HCT116 (cell line): ENCODE measurements around the gene ASAP2. TPM values are rescaled to one million over a fixed set of nuclear protein-coding genes. Genes with fewer than 3 reads are reported as not detected.

Experiments used
- ATAC-seq: fragments of 200-7000 bp; cut with Tn5 transposase; 2 replicates; pipeline ENCODE4 v1.9.1; 2020; ENCODE audit warnings: mild to moderate bottlenecking, moderate library complexity
- BruUV-seq: library from RNA; stranded (reverse); fragments of 400-500 nt; replicated peaks from 2 replicates; lab custom pipeline; 2021; lab: Mats Ljungman, UMichigan
- CTCF ChIA-PET: fragments of 300-600 bp; sonication (Branson Sonifier 250); formaldehyde crosslinking; loops from one replicate; lab custom pipeline; 2021; ENCODE audit warnings: antibody characterized with exemption; lab: Charles Lee
- POLR2A ChIA-PET: fragments of 300-600, 350-600 bp; sonication (Branson Sonifier 250); formaldehyde crosslinking; loops from one replicate; lab custom pipeline; 2021; ENCODE audit warnings: antibody characterized with exemption; lab: Charles Lee
- RAD21 ChIA-PET, 2 experiments: fragments of 300-600 bp; sonication (Branson Sonifier 250); formaldehyde crosslinking; loops; one replicate each; lab custom pipeline; 2023; ENCODE audit warnings: low total read pairs in 2 of 2; ENCODE audit not compliant: uncharacterized antibody in 2 of 2, unreplicated experiment in 2 of 2, low non-redundant PET in 1 of 2; lab: Charles Lee
- DNase-seq: peaks from one replicate; pipeline ENCODE4 v3.0.0-alpha.2; 2010; ENCODE audit warnings: low read depth, low spot score
- H2AFZ ChIP-seq: fragments of 200-600 bp; shearing (Covaris generic), sonication (generic); 2 replicates; pipeline ENCODE4 v1.6.1; 2017; ENCODE audit warnings: low read depth, mixed run types, mixed read lengths, antibody characterized with exemption, low read length; ENCODE audit not compliant: poor library complexity, severe bottlenecking
- H3K27ac ChIP-seq: 2 replicates; pipeline ENCODE4 v1.5.1; 2012; ENCODE audit warnings: low read depth, low read length
- H3K27me3 ChIP-seq: fragments of 200-600 bp; sonication (generic); 2 replicates; pipeline ENCODE4 v1.6.1; 2016; ENCODE audit warnings: mixed run types, low read length, mixed read lengths; ENCODE audit not compliant: insufficient read depth
- H3K36me3 ChIP-seq, 2 experiments: fragments of 200-500 bp in 1 of 2; fragments of 200-600 bp in 1 of 2; sonication (Bioruptor generic) in 1 of 2; sonication (generic) in 1 of 2; 2 replicates each; pipeline versions ENCODE4 v1.5.1 to v1.6.1; 2014 to 2016; ENCODE audit warnings: low read length in 2 of 2, inconsistent platforms in 1 of 2, mixed read lengths in 1 of 2, mixed run types in 1 of 2; ENCODE audit not compliant: insufficient read depth in 2 of 2, control insufficient read depth in 1 of 2
- H3K4me1 ChIP-seq, 2 experiments: fragments of 200-600 bp in 1 of 2; sonication (generic) in 1 of 2; 2 replicates each; pipeline versions ENCODE4 v1.5.1 to v1.6.1; 2012 to 2017; ENCODE audit warnings: low read length in 2 of 2, inconsistent platforms in 1 of 2, mild to moderate bottlenecking in 1 of 2, mixed read lengths in 1 of 2, mixed run types in 1 of 2, moderate library complexity in 1 of 2; ENCODE audit not compliant: insufficient read depth in 2 of 2, control insufficient read depth in 1 of 2
- H3K4me2 ChIP-seq: fragments of 200-600 bp; sonication (generic); 2 replicates; pipeline ENCODE4 v1.6.1; 2017; ENCODE audit warnings: mixed run types, low read length, mixed read lengths
- H3K4me3 ChIP-seq, 2 experiments: fragments of 200-600 bp in 1 of 2; sonication (generic) in 1 of 2; replicated peaks in 1 of 2; 2 replicates each; pipeline ENCODE4 v1.5.1; 2011 to 2016; ENCODE audit warnings: low read length in 2 of 2, control low read depth in 1 of 2, low read depth in 1 of 2, mild to moderate bottlenecking in 1 of 2, mixed read lengths in 1 of 2, mixed run types in 1 of 2
- H3K79me2 ChIP-seq: fragments of 200-600 bp; sonication (generic); 2 replicates; pipeline ENCODE4 v1.6.1; 2017; ENCODE audit warnings: mild to moderate bottlenecking, mixed run types, low read length, moderate library complexity, mixed read lengths; ENCODE audit not compliant: insufficient read depth
- H3K9ac ChIP-seq: fragments of 200-600 bp; sonication (generic); 2 replicates; pipeline ENCODE4 v1.6.1; 2016; ENCODE audit warnings: low read length, mixed read lengths
- H3K9me2 ChIP-seq: fragments of 200-600 bp; sonication (generic), shearing (Covaris generic); 2 replicates; pipeline ENCODE4 v1.6.1; 2017; ENCODE audit warnings: mixed run types, mild to moderate bottlenecking, moderate library complexity; ENCODE audit not compliant: insufficient read depth
- H3K9me3 ChIP-seq, 2 experiments: fragments of 200-500 bp in 1 of 2; fragments of 200-600 bp in 1 of 2; sonication (Bioruptor generic) in 1 of 2; sonication (generic) in 1 of 2; 2 replicates each; pipeline ENCODE4 v1.6.1; 2014 to 2017; ENCODE audit warnings: low read length in 2 of 2, mixed read lengths in 2 of 2, inconsistent platforms in 1 of 2, low read depth in 1 of 2, mild to moderate bottlenecking in 1 of 2, mixed run types in 1 of 2, moderate library complexity in 1 of 2; ENCODE audit not compliant: control insufficient read depth in 1 of 2, insufficient read depth in 1 of 2
- H4K20me1 ChIP-seq: fragments of 200-600 bp; sonication (generic), shearing (Covaris generic); 2 replicates; pipeline ENCODE4 v1.6.1; 2017; ENCODE audit warnings: mixed run types, mild to moderate bottlenecking, moderate library complexity; ENCODE audit not compliant: insufficient read depth
- CBX3 ChIP-seq: IDR thresholded peaks from 2 replicates; pipeline ENCODE4 v1.6.1; 2012; ENCODE audit warnings: low read depth
- CEBPB ChIP-seq: IDR thresholded peaks from 2 replicates; pipeline ENCODE4 v1.6.1; 2012; ENCODE audit warnings: low read depth
- EGR1 ChIP-seq: IDR thresholded peaks from 2 replicates; pipeline ENCODE4 v1.6.1; 2012; ENCODE audit warnings: low read depth
- ELF1 ChIP-seq: IDR thresholded peaks from 2 replicates; pipeline ENCODE4 v1.6.1; 2012; ENCODE audit warnings: low read depth, borderline replicate concordance
- EZH2 ChIP-seq: fragments of 200-600 bp; sonication (generic); IDR thresholded peaks from 2 replicates; pipeline ENCODE4 v1.6.1; 2017; ENCODE audit warnings: antibody characterized with exemption, mixed run types
- EZH2phosphoT487 ChIP-seq: fragments of 200-600 bp; IDR thresholded peaks from 2 replicates; pipeline ENCODE4 v1.6.1; 2018; ENCODE audit warnings: antibody characterized with exemption, borderline replicate concordance
- FOSL1 ChIP-seq: IDR thresholded peaks from 2 replicates; pipeline ENCODE4 v1.6.1; 2012; ENCODE audit warnings: low read depth
- JUND ChIP-seq: IDR thresholded peaks from 2 replicates; pipeline ENCODE4 v1.6.1; 2012
- POLR2A ChIP-seq: IDR thresholded peaks from 2 replicates; pipeline ENCODE4 v1.7.0; 2011; ENCODE audit warnings: borderline replicate concordance; ENCODE audit not compliant: insufficient read depth, insufficient read length; ENCODE audit errors: extremely low read depth
- POLR2AphosphoS5 ChIP-seq: IDR thresholded peaks from 2 replicates; pipeline ENCODE4 v1.6.1; 2011; ENCODE audit warnings: mild to moderate bottlenecking, low read depth, low read length, moderate library complexity
- RAD21 ChIP-seq: IDR thresholded peaks from 2 replicates; pipeline ENCODE4 v1.6.1; 2012; ENCODE audit warnings: low read depth, mild to moderate bottlenecking
- SIN3A ChIP-seq: IDR thresholded peaks from 2 replicates; pipeline ENCODE4 v1.6.1; 2012; ENCODE audit warnings: low read depth
- SP1 ChIP-seq: IDR thresholded peaks from 2 replicates; pipeline ENCODE4 v1.6.1; 2012; ENCODE audit warnings: low read depth
- SRF ChIP-seq: IDR thresholded peaks from 2 replicates; pipeline ENCODE4 v1.6.1; 2012; ENCODE audit warnings: low read depth
- ZNF274 ChIP-seq: fragments of 200-500 bp; sonication (Bioruptor generic); IDR thresholded peaks from 2 replicates; pipeline ENCODE4 v1.6.1; 2014; ENCODE audit warnings: mild to moderate bottlenecking, low read depth, low read length, inconsistent platforms
- intact Hi-C: fragments of 100-400 bp; cut with micrococcal nuclease; formaldehyde crosslinking; loops from 2 replicates; pipeline ENCODE4 v1.10.0; 2022
- total RNA-seq: library from RNA; stranded (reverse); gene quantifications from one replicate; pipeline ENCODE4 v1.2.1, GENCODE V29; 2021; ENCODE audit not compliant: unreplicated experiment
- TF ChIP-seq, protein P1 (sequence below): IDR thresholded peaks from 2 replicates; pipeline ENCODE4 v1.6.1; 2012; ENCODE audit warnings: low read depth
- TF ChIP-seq, protein P2 (sequence below): IDR thresholded peaks from 2 replicates; pipeline ENCODE4 v1.6.1; 2011; ENCODE audit warnings: mild to moderate bottlenecking, low read length, moderate library complexity; ENCODE audit not compliant: insufficient replicate concordance; ENCODE audit errors: extremely low read depth
- TF ChIP-seq, protein P3 (sequence below): IDR thresholded peaks from 2 replicates; pipeline ENCODE4 v1.6.1; 2012
- TF ChIP-seq, protein P4 (sequence below): IDR thresholded peaks from 2 replicates; pipeline ENCODE4 v1.6.1; 2012
- TF ChIP-seq, protein P5 (sequence below), 3 experiments: fragments of 200-600 bp in 1 of 3; sonication (generic) in 1 of 3; IDR thresholded peaks in 2 of 3; conservative IDR thresholded peaks in 1 of 3; 2 replicates each; pipeline ENCODE4 v1.5.1; 2012 to 2017; ENCODE audit warnings: low read depth in 2 of 3, low read length in 2 of 3, antibody characterized with exemption in 1 of 3, borderline replicate concordance in 1 of 3, control low read depth in 1 of 3, mild to moderate bottlenecking in 1 of 3, mixed read lengths in 1 of 3, mixed run types in 1 of 3, moderate library complexity in 1 of 3; ENCODE audit not compliant: insufficient read depth in 1 of 3

Gene ASAP2
- total RNA-seq, 1 experiment from 2014 or later = 16.5 TPM

DNA sequence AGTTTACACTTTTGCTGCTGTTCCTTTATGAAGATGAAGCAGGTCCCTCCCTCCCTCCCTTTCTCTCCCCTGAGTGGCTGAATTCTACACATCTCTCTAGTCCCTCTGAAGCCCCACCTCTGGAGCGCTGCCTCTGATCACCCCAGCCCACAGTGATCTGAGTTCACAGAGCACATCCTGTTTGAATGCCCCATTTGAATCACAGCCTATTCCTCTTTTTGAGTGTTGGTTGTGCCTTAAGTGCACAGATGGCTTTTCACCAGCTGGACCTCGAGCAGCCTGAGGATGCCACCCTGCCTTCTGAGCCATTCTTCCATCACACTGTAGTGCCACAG is 129.6 kb downstream of the ASAP2 start:
- no peak for TF ChIP-seq EZH2phosphoT487
- no peak for TF ChIP-seq RAD21
- TF ChIP-seq, protein P1, sequence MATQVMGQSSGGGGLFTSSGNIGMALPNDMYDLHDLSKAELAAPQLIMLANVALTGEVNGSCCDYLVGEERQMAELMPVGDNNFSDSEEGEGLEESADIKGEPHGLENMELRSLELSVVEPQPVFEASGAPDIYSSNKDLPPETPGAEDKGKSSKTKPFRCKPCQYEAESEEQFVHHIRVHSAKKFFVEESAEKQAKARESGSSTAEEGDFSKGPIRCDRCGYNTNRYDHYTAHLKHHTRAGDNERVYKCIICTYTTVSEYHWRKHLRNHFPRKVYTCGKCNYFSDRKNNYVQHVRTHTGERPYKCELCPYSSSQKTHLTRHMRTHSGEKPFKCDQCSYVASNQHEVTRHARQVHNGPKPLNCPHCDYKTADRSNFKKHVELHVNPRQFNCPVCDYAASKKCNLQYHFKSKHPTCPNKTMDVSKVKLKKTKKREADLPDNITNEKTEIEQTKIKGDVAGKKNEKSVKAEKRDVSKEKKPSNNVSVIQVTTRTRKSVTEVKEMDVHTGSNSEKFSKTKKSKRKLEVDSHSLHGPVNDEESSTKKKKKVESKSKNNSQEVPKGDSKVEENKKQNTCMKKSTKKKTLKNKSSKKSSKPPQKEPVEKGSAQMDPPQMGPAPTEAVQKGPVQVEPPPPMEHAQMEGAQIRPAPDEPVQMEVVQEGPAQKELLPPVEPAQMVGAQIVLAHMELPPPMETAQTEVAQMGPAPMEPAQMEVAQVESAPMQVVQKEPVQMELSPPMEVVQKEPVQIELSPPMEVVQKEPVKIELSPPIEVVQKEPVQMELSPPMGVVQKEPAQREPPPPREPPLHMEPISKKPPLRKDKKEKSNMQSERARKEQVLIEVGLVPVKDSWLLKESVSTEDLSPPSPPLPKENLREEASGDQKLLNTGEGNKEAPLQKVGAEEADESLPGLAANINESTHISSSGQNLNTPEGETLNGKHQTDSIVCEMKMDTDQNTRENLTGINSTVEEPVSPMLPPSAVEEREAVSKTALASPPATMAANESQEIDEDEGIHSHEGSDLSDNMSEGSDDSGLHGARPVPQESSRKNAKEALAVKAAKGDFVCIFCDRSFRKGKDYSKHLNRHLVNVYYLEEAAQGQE = no peak
- TF ChIP-seq CEBPB = no peak
- TF ChIP-seq, protein P2, sequence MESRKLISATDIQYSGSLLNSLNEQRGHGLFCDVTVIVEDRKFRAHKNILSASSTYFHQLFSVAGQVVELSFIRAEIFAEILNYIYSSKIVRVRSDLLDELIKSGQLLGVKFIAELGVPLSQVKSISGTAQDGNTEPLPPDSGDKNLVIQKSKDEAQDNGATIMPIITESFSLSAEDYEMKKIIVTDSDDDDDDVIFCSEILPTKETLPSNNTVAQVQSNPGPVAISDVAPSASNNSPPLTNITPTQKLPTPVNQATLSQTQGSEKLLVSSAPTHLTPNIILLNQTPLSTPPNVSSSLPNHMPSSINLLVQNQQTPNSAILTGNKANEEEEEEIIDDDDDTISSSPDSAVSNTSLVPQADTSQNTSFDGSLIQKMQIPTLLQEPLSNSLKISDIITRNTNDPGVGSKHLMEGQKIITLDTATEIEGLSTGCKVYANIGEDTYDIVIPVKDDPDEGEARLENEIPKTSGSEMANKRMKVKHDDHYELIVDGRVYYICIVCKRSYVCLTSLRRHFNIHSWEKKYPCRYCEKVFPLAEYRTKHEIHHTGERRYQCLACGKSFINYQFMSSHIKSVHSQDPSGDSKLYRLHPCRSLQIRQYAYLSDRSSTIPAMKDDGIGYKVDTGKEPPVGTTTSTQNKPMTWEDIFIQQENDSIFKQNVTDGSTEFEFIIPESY = no peak
- no peak for TF ChIP-seq CBX3
- TF ChIP-seq, protein P3, sequence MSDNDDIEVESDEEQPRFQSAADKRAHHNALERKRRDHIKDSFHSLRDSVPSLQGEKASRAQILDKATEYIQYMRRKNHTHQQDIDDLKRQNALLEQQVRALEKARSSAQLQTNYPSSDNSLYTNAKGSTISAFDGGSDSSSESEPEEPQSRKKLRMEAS = no peak
- no peak for TF ChIP-seq ZNF274
- no peak for TF ChIP-seq ELF1
- TF ChIP-seq SIN3A = no peak
- TF ChIP-seq POLR2AphosphoS5 = no peak
- TF ChIP-seq, protein P4, sequence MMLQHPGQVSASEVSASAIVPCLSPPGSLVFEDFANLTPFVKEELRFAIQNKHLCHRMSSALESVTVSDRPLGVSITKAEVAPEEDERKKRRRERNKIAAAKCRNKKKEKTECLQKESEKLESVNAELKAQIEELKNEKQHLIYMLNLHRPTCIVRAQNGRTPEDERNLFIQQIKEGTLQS = no peak
- TF ChIP-seq SP1 = no peak
- TF ChIP-seq JUND = no peak
- TF ChIP-seq EZH2 = no peak
- no peak for TF ChIP-seq SRF
- TF ChIP-seq POLR2A = no peak
- no peak for TF ChIP-seq EGR1
- TF ChIP-seq, protein P5, sequence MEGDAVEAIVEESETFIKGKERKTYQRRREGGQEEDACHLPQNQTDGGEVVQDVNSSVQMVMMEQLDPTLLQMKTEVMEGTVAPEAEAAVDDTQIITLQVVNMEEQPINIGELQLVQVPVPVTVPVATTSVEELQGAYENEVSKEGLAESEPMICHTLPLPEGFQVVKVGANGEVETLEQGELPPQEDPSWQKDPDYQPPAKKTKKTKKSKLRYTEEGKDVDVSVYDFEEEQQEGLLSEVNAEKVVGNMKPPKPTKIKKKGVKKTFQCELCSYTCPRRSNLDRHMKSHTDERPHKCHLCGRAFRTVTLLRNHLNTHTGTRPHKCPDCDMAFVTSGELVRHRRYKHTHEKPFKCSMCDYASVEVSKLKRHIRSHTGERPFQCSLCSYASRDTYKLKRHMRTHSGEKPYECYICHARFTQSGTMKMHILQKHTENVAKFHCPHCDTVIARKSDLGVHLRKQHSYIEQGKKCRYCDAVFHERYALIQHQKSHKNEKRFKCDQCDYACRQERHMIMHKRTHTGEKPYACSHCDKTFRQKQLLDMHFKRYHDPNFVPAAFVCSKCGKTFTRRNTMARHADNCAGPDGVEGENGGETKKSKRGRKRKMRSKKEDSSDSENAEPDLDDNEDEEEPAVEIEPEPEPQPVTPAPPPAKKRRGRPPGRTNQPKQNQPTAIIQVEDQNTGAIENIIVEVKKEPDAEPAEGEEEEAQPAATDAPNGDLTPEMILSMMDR (IDR thresholded peaks at IDR 0.05 in 2 of 3, conservative IDR thresholded peaks at IDR 0.05 in 1 of 3; ENCODE audit: borderline replicate concordance in 1 of 3, insufficient read depth in 1 of 3, low read depth in 2 of 3, low read length in 2 of 3) = no peak
- no peak for TF ChIP-seq FOSL1
- ATAC-seq (no peak), DNase-seq (no peak)
- Histone ChIP-seq H3K36me3 (0 out of 4 replicates have a peak, but pooled peaks cover 2 to 3% of the 10 kb centered on the region in 2 experiments), H3K9me3 (no peaks in the 10 kb centered on the region), H3K9ac (no peak overlapping the region), H3K4me1 (peaks cover 17 to 19% of the 10 kb centered on the region in 2 experiments), H3K4me2 (no peak overlapping the region), H3K4me3 (no peak overlapping the region), H4K20me1 (no peaks in the 10 kb centered on the region), H3K9me2 (no peaks in the 10 kb centered on the region), H2AFZ (no peak overlapping the region), H3K27me3 (no peaks in the 10 kb centered on the region), H3K27ac (no peak overlapping the region), H3K79me2 (no peaks in the 10 kb centered on the region)
- ChIA-PET POLR2A (no interaction called here), CTCF (no interaction called here), RAD21 (interaction anchor here in 1 of 2 experiments (0.6 kb wide), 1 partner anchor 192 kb away, joined by 3 read pairs; no protein-coding TSS in a partner anchor)
- intact Hi-C loops = loop anchor here (10.0 kb wide), 1 partner anchor 461 kb away; no protein-coding TSS in a partner anchor
- no TSS peak for BruUV-seq
